ENCODE results near the gene ZNF618.

The ZNF618 gene

GRCh38 chr9:113885183-113886025 lies 9.3 kb downstream of the ZNF618 start:
- DNase-seq (ENCODE audit: low read depth in 2 of 2), result no peak

GRCh38 chr9:113886026-113886369 lies 9.9 kb downstream of the ZNF618 start:
- DNase-seq (ENCODE audit: low read depth in 2 of 2), result no peak

- DNase-seq (ENCODE audit: low read depth in 2 of 2), result no peak
Measured at GRCh38 chr9:113886466-113886865, 10.4 kb downstream of the ZNF618 start.

DNA sequence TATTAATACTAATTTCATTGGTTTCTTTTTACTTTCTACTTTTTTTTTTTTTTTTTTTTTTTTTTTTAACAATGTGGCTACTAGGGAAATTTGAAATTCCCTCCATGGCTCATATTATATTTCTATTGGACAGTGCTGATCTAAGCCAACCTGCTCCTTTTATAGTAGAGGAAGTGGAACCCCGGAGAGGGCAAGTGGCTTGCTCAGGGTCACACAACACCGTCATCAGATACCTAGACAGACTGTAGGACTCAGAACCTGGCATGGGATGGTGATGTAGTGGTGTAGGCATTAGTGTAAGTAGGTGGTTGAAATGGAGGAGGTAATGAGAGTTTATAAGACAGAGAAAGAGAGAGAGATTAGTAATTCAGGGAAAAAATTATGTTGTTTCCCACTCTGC lies 10.8 kb downstream of the ZNF618 start:
- no peak for DNase-seq (ENCODE audit: low read depth in 2 of 2)

DNA sequence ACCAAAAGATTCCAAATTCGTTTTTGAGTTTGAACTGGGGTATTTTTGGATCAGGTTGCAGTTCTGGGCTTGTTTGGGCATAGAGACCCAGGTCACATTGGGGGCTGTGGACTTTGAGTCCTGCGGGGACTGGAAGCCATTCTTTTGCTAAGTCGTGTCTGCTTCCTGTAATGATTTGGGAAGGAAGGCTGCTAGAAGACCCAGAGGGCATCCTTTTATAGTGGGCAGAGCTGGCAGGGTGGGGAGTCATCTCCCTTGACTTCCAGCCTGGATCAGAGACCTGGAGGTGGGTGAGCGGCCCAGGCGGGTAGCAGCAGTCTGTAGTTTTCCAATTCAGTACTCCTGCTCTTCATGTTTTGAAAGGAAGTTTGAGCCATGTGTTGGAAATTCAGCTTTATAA lies 11.3 kb downstream of the ZNF618 start:
- no peak for DNase-seq (ENCODE audit: low read depth in 2 of 2)

DNA sequence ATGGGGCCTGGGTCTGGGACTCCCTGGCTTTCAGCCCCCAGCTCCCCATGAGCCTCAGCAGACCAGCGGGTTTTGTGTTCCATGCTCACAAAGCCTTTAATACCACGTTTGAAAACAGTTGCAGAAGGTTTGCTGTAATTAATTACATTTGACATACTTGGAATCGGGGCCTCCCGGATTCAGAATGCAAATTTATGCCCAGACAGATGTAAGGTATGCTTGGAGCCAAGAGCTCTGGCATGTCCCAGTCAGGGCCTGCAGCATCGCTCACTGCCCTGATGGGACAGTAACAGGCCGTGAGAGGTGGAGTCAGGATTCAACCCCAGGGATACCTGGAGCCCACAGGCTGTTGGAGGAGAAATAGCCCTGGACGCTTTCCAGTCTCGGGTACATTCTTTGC lies 12.2 kb downstream of the ZNF618 start:
- DNase-seq (ENCODE audit: low read depth in 2 of 2), result no peak

DNA sequence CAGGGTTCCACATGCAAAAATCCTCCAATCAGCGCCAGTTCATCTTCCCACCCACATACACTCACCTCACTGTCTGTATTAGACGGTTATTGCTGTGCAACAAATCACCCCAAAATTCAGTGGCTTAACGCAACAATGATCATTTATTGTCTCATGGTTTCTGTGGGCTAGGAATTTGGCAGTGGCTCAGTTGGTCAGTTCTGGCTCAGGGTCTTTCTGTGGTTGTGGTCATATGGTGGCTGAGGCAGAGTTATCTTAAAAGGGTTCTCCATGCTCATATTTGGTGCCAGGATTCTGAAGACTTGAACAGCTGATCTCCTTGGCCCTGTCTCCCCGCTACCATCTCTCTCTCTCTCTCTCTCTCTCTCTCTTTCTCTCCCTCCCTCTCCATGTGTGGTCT lies 12.9 kb downstream of the ZNF618 start:
- no peak for DNase-seq (ENCODE audit: low read depth in 2 of 2)

GRCh38 chr9:113890704-113891103 lies 14.6 kb downstream of the ZNF618 start:
- DNase-seq (ENCODE audit: low read depth in 2 of 2), result no peak

- DNase-seq (ENCODE audit: low read depth in 2 of 2), result no peak
Measured at GRCh38 chr9:113892861-113893491, 16.9 kb downstream of the ZNF618 start.

DNA sequence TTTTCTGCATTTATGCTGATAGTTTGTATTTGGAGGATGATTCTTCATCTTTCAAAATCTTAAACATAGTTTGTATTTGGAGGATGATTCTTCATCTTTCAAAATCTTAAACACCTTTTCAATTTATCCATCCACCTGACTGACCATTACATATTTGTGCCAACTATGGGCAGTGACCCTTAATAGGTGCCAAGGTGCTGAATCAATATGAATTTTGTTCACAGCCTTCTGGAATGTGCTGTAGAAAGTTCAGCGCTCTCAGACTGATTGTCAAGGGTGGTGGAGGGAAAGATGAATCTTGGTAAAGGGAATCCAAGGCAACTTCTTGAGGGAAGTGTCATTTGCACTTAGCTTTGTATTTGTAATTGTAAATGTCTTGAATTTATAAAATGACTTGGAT lies 18.1 kb downstream of the ZNF618 start:
- DNase-seq (ENCODE audit: low read depth in 2 of 2), result no peak

GRCh38 chr9:113895526-113895925 lies 19.4 kb downstream of the ZNF618 start:
- DNase-seq (ENCODE audit: low read depth in 2 of 2), result no peak

- no peak for DNase-seq (ENCODE audit: low read depth in 2 of 2)
Measured at GRCh38 chr9:113896713-113897112, 20.6 kb downstream of the ZNF618 start.

DNA sequence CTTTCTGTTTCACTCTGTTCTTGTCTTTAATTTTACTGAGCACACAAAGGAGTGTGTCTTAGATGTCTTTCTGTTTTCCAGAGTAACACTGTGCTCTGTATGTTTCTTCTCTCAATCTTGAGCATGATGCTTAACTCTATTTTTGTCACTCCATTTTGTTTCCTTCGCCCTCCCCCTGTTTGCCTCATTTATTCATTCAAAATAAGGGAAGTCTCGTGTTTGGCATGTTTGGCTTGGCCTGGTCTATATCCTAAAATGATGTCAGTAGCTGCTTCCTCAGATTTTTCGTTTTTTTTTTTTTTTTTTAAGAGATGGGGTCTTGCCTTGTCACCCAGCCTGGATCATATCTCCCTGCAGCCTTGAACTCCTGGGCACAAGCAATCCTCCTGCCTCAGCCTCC lies 22.0 kb downstream of the ZNF618 start:
- DNase-seq (ENCODE audit: low read depth in 2 of 2), result no peak

DNA sequence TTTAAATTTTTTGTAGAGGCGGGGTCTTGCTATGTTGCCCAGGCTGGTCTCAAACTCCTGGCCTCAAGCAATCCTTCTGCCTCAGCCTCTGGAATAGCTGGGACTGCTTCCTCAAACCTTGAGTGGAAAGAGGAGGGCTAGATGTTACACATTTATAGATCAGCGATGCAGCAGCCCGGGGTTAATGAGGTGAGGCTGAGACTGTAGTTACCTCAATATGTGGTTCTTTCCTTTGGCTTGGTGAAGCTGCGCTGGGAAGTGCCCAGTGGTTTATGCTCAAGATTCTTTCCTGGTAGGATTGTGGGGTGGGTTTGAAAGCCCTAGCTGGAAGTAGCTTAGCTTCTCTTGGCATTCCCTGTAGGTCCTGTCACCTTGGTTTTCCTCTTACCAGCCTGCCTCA lies 22.5 kb downstream of the ZNF618 start:
- no peak for DNase-seq (ENCODE audit: low read depth in 2 of 2)

DNA sequence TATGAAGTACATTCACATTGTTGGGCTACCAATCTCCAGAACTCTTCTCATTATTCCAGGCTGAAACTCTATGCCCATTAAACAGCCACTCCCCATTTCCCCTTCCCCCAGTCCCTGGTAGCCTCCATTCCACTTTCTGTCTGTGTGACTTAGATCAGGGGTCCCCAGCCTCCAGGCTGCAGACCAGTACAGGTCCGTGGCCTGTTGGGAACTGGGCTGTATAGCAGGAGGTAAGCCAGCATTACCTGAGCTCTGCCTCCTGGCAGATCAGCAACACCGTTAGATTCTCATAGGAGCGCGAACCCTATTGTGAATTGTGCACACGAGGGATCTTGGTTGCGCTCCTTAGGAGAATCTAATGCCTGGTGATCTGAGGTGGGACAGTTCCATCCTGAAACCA lies 23.1 kb downstream of the ZNF618 start:
- no peak for DNase-seq (ENCODE audit: low read depth in 2 of 2)

DNA sequence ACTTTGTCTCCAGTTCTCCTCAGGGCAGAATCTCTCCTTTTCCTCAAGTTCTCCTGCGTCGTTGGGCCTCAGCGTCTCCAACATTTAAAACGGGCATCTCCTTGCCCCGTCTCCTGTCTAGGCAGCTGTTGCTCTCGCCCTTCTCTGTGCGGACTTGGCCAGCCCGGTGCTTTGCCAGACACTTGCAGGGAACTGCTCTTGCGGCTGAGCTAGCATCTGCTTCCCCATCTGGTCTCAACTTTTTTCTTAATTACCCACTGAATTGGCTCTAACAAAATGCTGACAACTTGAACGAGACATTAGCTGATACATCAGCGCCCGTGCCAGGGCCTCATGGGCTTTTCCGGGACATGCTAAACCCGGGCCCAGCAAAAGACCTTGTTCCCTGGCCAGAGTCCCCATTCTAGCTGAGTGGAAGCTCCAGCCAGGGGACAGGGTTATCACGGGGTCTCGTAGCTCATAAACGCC lies 25.1 kb downstream of the ZNF618 start:
- no peak for DNase-seq (ENCODE audit: low read depth in 2 of 2)

- no peak for DNase-seq (ENCODE audit: low read depth in 2 of 2)
Measured at GRCh38 chr9:113903514-113904077, 27.5 kb downstream of the ZNF618 start.

DNA sequence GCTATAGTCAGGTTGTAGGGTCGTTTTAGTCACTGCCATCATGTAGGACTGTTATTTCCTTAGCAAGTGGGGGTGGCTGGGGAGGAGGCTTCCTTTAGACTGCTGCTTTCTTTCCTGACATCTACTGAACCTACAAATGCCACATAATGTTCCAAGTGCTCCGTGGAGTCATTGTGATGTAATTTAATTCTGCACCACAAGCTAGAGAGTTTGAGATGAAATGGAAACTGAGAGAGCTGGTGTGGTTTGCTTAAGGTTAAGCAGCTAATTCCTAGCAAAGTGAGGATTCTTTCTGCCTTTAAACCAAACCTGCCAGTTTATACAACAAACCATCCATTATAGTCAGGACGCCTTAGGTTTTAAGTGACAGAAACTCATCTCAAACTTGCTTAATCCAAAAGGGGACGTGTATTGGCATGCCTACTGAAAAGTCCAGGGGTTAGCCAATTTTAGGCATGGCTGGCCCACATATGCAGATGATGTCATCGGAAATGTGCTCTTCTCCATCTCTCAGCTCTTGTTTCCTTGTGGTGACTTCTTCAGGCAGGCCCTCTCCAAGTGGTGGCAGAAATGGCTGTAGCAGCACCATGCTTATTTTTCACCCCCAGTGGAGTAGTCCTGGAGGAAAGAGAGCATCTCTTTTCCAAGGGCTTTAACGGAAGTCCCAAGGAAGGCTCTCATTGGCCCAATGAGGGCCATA lies 30.5 kb downstream of the ZNF618 start:
- DNase-seq (ENCODE audit: low read depth in 2 of 2), result no peak

DNA sequence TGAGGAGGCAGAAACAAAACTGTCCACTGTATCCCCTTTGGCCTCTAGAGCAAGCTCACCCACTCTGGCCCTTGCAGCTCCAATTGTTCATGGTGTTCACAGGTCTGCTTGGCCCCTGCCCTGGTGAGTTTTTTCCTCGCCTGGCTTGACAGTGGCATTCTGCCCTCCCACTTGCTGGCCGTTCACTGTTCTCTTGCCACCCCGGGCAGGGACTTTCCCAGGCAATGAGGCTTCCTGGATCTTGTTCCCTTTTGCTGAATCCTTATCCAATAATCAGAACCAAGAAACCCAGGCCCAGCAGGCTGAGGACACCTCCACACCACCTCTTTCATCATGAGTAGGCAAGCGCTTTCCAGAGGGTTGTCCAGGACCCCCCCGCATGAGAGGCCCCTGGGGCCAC lies 31.2 kb downstream of the ZNF618 start:
- DNase-seq (ENCODE audit: low read depth in 2 of 2), result no peak

GRCh38 chr9:113909421-113909820 lies 33.3 kb downstream of the ZNF618 start:
- no peak for DNase-seq (ENCODE audit: low read depth in 2 of 2)

DNA sequence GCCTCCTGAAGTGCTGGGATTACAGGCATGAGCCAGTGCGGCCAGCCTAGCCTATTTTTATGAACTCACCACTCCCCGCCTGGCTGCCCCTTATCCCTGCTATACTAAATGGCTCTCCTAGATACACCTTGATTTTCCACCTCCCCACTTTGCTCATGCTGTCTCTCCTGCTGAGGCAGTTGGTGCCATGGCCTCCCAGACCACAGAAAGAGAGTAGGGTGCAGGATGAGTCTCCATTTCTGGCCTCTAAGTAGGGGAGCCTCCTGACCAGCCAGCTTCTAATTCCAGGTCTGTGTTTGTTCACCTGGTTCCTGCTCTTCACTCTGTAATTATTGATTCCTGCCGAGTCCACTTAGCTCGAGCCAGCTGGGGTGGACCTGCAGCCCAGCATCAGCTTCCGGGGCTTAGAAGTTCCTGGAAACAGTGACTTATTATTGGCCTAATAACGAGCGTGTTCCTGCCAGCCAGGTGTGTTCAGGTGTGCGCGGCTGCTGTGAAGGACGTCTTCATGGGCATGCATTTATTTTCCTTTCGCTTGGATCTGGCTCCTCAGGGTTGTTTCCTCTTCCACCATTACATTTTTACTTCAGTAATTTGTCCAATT lies 34.0 kb downstream of the ZNF618 start:
- DNase-seq (ENCODE audit: low read depth in 2 of 2), result no peak
